HG02759 (cell line): Measurements from ENCODE around the gene WDR27.
"Not testable (repeated sequence)": the region's sequence is repeated elsewhere in the genome, so short reads cannot be mapped to it uniquely, and the experiment has no call there.

ENCODE experiments used
- ATAC-seq: cut with Tn5 transposase; IDR thresholded peaks from one replicate; pipeline ENCODE4 v1.9.1; 2021; ENCODE audit warnings: mild to moderate bottlenecking, moderate library complexity; ENCODE audit not compliant: unreplicated experiment

The WDR27 gene

DNA sequence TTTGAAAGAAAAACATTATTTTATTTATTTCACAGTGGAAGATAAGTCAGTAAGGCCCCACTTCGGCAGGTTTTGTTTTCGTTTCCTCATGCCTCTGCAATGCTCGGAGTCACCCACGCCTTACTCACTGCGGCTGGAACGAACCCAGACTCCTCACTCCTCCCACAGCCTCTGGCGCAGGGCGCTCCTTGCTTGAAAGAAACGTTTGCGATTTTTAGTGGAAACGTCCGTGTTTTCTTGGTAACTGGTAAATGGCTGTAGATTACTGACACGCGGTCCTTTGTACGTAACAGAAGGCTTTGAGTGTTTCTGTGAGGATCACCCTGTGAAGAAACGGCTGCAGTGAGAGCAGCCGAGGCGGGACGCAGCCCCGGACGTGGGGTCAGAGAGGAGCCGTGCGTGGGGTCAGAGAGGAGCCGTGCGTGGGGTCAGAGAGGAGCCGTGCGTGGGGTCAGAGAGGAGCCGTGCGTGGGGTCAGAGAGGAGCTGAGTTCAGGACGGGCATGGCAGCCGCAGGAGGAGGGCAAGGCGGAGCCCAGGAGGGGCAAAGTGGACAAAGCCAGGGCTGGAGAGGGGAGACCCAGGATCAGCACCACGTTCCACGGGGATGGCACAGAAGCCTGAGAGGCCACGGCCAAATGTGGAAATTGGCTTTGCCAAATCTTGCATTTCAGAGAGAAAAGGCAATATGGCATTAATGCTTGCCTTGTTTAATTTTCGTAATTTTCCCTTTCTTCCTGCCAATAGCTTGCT, 249.5 kb downstream of the WDR27 start:
- no peak for ATAC-seq

DNA sequence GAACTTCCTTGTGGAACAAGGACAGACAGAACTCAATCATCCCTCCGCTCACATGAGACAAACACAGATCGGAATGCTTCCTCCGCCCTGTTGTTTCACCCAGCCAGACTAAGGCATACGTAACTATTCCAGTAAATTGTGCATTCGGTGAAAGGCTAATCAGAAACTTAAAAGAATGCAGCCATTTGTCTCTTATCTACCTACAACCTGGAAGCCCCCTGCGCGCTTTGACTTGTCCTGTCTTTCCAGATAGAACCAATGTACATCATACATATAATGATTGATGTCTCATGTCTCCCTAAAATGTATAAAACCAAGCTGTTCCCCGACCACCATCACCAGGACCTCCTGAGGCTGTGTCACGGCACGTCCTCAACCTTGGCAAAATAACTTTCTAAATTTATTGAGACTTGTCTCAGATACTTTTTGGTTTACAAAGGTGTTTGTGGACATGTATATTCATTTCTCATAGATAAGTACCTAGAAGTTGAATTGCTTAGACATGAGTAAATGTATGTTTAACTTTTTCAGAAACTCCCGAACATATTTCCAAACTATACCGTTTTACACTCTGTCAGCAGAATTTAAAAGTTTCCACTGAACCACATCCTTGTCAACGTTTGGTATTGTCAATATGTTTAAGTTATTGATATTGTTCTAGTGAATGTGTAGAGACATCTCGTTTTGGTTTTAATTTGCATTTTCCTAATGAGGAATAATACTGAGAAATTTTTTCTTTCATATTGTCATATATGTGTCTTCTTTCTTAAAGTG, 250.6 kb downstream of the WDR27 start:
- ATAC-seq, result no peak

DNA sequence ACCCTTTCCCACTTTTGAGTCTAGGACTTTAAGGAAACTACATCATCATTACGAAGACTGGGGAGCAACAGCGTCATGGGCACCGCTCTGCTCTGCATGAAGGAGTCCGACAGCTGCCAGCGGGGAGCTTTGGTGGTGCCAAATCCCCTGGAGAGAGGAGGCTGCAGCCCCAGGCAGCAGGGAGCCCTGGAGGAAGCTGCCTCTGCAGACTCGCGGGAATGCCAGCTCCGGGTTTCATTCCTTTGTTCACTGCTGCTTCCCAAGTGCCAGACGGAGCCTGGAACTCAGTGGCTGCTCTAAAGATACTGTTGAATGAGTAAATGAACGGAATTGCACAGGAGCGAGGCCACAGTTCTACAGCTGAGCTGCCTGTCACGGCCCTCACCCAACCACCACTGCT, 251.7 kb downstream of the WDR27 start:
- no peak for ATAC-seq

DNA sequence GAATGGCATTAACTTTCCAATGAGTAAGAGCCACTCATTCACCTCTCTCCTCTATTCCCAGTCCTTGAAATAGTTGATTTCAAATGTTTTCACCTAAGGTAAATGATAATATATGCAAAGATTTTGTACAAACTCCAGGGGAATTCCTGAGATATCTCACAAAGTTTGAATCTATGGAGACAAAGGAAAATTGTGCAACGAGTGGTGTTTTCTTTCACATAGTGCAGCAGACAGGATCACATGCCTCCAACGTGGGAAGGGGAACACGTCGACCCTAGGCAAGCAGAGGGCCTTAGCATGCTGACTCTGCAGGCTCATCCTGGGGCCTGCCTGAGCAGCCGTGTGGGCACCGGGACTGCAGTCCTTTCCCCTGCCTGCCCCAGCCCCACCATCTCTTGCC, 252.6 kb downstream of the WDR27 start:
- no peak for ATAC-seq

DNA sequence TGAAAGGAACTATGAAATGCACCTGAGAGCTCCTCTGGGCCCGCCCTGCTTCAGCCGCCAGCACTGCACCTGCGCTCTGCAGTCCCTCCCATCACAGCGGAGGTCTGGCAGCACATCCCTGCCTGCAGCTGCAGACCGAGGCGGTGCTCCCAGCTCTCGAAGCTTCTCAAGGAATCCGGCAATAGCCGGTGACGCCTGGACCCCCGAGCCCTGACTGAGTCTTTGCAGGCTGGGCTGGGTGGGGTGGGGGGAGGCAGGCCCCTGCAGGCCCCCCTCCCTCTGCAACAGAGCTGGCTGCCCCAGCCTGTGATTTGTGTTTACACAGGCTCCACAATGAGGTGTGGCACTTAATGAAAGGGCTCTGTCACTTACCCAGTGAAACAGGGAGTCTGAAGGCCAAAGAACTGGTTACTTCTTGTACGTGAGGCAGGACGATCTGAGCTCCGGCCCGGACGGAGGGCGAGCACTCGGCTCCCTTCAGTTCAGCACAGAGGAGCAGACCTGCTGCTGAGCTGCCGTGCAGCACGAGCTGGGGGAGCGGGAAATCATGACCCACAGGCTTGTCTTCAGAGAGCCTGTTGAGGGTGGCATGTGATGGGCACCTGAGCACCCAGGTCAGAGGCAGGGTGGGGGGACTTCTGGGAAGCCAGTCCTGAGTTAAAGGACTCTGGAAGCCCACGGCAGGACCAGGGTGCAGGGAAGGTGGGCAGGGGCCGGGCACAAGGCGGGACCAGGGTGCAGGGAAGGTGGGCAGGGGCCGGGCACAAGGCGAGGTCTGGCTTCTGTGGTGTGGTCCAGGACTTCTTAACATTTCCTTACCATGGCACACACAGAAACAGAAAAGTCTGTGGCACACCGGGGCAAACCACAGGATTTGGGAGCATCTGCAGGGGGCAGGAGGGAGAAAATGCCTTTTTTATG, 255.9 kb downstream of the WDR27 start:
- ATAC-seq, result no peak

DNA sequence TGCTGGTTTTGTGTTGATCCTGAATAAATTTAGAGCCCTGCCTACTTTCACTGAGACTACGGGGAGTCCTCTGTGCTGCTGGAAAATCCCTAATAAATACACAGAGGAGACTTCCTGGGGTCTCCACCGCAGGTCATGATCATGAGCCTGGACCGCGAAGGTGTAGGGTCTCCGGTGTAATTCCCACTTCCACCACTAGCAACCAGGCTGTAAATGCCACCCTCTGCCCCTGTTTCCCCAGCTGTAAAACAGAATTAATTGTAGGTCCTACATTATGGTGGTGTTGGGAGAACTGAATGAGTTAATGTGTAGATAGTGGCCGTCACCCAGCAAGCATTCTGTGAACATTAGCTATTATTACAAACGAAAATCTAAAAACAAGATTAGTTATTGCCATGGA, 256.6 kb downstream of the WDR27 start:
- ATAC-seq, result no peak

DNA sequence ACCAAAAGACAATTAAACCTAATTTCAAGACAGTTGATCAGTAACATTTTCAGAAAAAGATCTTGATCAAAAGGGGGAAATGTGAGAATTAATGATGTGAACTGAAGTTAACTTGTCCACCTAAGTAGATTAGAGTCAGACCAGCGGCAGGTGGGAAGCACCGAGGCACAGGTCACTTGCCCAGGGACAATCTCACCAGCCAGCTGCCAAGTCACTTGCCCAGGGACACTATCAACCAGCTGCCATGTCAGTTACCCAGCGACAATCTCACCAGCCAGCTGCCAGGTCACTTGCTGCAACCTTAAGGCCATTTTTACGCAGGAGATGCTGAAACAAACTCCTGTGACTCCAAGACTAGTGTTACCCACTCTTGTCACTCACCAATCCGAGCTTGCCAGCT, 260.5 kb downstream of the WDR27 start:
- no peak for ATAC-seq

DNA sequence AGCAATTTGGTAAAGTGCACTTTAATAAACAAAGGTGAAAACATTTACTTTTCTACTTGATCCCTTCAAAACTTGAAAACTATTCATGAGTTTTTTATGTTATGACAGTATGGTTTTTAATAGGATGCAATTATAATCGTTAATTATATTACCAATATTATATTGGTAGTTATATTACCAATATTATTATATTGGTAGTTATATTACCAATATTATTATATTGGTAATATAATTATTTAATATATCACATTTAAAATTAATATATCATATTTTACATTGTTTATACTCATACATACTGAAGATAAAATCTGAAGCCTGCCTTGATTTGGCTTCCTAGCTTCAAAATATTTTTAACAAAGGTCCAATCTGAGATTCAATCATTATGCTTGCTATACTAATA, 262.1 kb downstream of the WDR27 start:
- no peak for ATAC-seq

DNA sequence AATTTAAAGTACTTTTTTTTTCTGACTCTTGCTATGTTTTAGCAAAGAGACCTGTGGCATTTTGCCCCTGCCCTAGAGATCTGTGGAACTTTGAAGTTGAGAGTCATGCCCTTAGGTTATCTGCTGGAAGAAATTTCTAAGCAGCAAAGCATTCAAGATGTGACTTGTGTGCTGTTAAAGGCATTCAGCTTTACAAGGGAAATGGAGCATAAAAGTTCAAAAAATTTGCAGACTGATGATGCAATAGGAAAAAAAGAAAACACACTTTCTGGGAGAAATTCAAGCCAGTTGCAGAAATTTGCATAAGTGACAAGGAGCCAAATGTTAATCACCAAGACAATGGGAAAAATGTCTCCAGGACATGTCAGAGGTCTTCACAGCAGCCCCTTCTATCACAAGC, 267.3 kb downstream of the WDR27 start:
- not testable (repeated sequence) for ATAC-seq

DNA sequence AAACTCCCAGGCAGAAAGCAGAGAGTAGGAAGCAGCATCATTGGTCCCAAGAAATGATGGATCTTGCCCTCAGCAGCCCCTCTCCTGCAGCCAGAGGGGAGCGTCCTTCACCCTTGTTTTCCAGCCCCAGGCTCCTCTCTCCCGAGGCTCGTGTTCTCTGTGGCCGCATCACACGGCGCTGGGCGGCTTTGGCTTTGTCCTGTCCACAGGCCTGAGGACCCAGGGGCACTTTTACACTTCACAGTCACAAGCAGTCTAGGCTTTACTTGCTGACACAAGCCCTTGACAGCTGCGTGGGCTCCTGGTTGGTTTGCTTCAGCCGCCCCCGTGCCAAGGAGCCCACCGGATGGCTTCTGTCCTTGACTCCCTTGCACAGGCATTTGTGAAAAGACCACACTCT, 272.8 kb downstream of the WDR27 start:
- ATAC-seq, result no peak

DNA sequence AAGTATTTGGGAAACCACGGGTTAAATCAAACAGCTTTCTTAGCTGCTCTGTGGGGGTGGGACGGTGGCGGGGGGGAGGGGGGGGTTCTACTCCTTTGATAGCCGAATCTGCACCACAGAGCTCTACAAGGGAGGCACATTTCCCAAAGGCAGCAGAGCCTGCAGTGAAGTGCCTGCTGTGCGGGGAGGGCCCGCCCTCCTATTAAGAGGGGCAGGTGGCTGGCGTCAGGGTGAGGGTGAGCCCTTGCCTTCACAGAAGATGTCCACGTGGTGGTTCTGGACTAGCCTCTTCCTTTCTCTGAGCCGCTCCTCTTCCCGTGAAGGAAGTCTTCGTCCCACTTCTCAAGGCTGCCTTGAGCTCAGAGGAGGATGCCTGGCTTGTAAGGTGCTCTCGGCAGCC, 273.3 kb downstream of the WDR27 start:
- no peak for ATAC-seq

DNA sequence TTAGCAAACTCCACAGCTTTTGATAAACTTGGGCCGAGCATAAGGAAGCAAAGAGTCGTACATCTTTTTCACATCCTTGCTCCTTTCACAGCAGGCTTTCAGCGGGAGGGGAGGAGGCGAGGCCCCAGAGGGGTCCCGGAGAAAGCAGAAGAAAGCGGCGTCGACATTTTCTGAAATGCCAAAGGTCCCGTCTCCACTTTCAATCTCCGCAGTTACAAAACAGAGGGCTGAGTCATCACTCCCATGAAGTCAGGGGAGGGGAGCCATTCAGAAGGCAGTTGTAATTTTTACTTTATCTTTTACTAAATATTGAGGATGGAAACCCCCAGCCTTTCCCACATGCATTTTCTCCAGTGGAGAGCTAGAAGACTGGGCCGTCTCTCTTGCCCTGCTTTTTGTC, 274.0 kb downstream of the WDR27 start:
- no peak for ATAC-seq

DNA sequence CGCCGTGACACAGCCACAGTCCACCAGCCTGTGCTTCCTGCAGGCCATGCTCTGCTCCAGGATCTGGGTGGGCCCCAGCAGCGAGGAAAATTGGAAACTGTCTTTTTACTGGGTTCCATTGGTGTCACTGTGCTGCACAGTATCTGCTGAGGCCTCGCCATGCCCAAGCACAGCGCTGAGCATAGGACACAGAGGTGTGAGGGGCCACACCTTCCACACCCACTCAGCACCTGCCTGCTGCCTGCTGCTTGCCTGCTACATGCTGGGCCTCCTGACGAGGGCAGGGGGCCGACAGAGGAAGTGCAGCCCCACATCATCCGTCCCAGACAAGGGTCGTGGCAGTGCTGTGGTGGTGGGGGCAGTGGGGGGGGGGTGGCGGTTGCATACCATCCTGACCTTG, 275.2 kb downstream of the WDR27 start:
- ATAC-seq, result no peak

DNA sequence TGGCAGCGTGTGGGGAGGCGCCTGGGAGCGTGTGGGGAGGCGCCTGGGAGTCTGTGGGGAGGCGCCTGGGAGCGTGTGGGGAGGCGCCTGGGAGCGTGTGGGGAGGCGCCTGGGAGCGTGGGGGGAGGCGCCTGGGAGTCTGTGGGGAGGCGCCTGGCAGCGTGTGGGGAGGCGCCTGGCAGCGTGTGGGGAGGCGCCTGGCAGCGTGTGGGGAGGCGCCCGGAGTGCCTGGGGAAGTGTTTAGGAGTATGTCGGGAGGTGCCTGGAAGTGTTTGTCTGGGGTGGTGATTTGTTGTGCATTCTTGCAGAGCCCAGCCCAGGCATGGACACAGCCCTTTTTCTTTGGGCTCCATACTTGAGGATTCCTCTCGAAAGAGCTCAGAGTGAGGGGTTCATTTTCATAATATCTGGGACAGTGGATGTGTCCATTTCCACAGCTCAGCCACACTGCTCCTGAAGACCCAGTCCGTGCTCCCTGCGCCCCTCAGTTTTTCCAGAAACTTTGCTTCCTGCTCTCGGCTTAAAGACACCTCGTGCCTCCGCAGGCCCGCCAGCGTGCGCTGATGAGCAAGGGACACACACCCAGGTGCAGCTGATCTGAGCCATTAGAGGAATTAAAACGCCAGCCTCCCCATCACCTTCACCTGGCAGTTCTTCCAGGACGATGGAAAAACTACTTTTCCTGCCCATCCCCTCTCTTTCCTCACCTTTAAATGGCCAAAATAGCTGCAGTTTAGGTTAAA, 276.0 kb downstream of the WDR27 start:
- no peak for ATAC-seq

DNA sequence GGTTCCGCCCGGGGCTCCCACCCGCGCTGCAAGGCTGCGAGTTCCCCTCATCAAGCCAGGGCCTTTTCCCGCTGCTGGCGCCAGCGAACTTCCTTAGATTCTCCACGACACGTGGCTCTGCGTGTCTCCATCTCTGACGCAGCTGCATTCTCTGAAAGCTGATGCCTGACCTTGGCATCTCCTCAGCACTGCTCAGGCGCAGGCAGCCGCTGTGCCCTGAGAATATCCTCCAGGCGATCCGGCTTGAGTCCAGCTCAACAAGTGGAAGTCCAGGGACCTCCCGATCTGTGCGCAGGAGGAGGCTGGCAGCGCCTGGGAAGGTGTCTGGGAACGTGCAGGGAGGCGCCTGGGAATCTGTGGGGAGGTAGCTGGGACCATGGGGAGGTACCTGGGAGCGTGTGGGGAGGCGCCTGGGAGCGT, 277.0 kb downstream of the WDR27 start:
- ATAC-seq, result no peak

DNA sequence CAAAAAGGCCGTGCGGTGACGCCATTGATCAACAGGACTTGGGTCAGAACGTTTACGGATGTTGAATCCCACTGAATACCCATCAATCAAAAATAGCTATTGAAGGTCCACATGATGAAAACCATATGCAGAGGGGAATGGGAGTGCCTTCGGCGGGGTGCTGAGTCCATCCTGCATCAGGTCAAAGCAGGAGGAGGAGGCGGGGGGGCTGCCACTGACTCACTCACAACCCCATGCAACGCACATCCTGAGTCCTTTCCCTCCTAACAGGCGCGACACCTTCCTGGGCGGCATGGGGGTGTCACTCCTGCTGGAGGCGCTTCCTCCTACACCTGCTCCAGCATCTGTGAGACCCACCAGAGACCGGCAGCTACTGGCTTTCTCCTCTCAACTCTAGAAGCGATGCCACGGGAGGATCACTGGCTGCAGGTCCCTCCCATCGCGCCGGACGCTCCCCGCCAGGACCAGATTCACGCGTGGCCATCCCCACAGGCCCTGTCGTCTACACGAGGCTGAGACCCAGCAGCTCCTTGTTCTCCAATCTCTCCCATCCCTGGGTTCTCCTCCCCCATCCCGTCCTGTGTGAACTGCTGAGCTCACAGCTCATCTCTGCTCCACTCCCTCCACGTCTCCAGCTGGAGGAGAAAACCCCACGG, 277.6 kb downstream of the WDR27 start:
- ATAC-seq, result no peak

DNA sequence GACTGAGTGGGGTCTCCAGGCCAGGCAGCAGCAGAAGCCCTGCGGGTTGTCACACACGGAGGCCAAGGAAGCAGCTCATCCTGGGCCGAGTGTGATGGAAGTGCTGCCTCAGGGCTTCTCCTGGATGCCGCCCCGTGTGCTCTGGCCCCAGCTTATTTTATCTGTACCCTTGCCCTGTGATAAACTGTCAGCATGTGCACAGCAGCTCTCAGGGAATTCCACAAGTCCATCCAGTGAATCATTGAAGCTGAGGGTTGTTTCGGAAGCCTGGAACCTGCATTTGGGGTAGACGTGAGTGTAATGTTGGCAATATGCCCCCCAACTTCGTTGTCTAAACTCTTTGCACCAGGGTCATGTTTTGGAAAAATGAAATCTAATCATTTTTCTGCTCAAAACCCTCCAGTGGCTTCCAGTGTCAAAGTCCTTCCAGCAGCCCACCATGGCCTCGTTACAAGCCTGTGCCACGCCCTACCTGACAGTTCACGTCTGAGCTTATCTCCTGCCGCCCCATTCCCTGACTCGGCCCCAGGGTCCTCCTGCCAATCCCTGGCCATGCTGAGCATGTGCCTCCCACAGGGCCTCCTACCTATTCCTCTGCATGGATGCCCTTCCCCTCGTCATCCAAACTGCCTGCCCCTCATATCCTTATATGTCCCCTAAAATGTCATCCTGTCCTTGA, 280.1 kb downstream of the WDR27 start:
- no peak for ATAC-seq

DNA sequence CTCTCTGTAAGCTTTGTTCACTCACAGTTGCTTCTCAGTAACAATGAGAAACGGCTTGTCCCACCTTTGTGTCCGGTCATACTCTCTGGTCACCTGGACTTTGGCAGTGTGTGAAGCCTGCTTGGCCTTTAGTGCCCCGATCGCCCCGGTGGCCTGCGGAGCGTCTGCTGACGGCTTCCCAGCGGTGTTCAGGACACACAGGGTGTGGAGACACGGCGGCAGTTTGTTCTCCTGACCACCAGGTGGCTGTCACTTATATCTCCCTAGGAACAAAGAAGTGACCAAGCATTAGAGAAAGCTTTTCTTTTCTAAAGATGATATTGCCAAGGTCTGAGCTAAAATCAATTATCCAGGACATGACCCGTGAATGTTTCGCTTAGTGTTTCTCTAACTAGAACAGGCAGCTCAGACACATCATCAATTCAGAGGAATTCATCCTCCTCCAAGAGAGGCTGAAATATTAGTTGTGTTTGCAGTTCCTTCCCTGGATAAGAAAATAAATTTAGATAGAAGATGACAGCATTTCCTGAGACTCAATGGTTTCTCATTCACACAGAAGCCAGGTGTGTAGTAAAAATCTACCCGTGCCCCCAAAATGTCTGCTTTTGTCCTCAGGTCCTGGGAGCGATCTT, 280.8 kb downstream of the WDR27 start:
- ATAC-seq, result no peak

DNA sequence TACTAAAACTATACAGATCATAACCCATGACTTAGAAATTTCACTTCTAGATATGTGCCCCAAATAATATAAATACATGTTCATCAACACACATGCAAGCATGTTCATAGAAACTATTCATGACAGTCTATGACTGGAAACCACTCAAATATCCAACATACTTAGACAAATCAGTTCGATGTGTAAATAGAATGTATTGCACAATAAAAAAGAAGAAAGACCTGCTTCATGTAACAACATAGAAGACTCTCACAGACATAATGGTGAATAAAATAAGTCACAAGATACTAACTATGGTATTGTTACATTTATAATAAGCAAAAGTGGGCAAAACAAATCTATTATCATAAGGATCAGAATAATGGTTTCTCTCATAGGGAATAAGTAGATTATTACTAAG, 284.7 kb downstream of the WDR27 start:
- no peak for ATAC-seq
